ENCODE data around the gene NDUFA12.

The NDUFA12 gene

GRCh38 chr12:94938583-94938982 lies 64.9 kb downstream of the NDUFA12 start:
- H3K4me3 ChIP-seq (ENCODE audit: control insufficient read depth, low read depth, low read length) = no peak overlapping the region
- no peak for TF ChIP-seq CTCF (conservative IDR thresholded peaks at IDR 0.05; ENCODE audit: control insufficient read depth, insufficient read depth, low read depth, low read length)
- DNase-seq (ENCODE audit: low read depth) = no peak

GRCh38 chr12:94930772-94931171 lies 72.7 kb downstream of the NDUFA12 start:
- no peak overlapping the region for H3K4me3 ChIP-seq (ENCODE audit: control insufficient read depth, low read depth, low read length)
- no peak for DNase-seq (ENCODE audit: low read depth)
- no peak for TF ChIP-seq CTCF (conservative IDR thresholded peaks at IDR 0.05; ENCODE audit: control insufficient read depth, insufficient read depth, low read depth, low read length)

- DNase-seq (ENCODE audit: low read depth) = no peak
- H3K4me3 ChIP-seq (ENCODE audit: control insufficient read depth, low read depth, low read length) = no peak overlapping the region
- no peak for TF ChIP-seq CTCF (conservative IDR thresholded peaks at IDR 0.05; ENCODE audit: control insufficient read depth, insufficient read depth, low read depth, low read length)
These were observed 73.3 kb downstream of the NDUFA12 start for GRCh38 chr12:94930216-94930654.

- TF ChIP-seq CTCF (conservative IDR thresholded peaks at IDR 0.05; ENCODE audit: control insufficient read depth, insufficient read depth, low read depth, low read length) = no peak
- DNase-seq (ENCODE audit: low read depth) = no peak
These were observed 73.7 kb downstream of the NDUFA12 start for GRCh38 chr12:94929780-94930179.

GRCh38 chr12:94925729-94926128 lies 77.8 kb downstream of the NDUFA12 start:
- no peak for DNase-seq (ENCODE audit: low read depth)
- no peak for TF ChIP-seq CTCF (conservative IDR thresholded peaks at IDR 0.05; ENCODE audit: control insufficient read depth, insufficient read depth, low read depth, low read length)
- no peak overlapping the region for H3K4me3 ChIP-seq (ENCODE audit: control insufficient read depth, low read depth, low read length)

More at GRCh38 chr12:94929780-94930179, 73.7 kb downstream of the NDUFA12 start:
- H3K4me3 ChIP-seq (ENCODE audit: control insufficient read depth, low read depth, low read length) = no peak overlapping the region

GRCh38 chr12:94925206-94925605 lies 78.3 kb downstream of the NDUFA12 start:
- TF ChIP-seq CTCF (conservative IDR thresholded peaks at IDR 0.05; ENCODE audit: control insufficient read depth, insufficient read depth, low read depth, low read length) = no peak
- H3K4me3 ChIP-seq (ENCODE audit: control insufficient read depth, low read depth, low read length) = no peak overlapping the region
- DNase-seq (ENCODE audit: low read depth) = no peak

GRCh38 chr12:94922561-94922960 lies 80.9 kb downstream of the NDUFA12 start:
- TF ChIP-seq CTCF (conservative IDR thresholded peaks at IDR 0.05; ENCODE audit: control insufficient read depth, insufficient read depth, low read depth, low read length) = no peak
- peak; percentile 8 for DNase-seq (ENCODE audit: low read depth)

More at GRCh38 chr12:94922561-94922960, 80.9 kb downstream of the NDUFA12 start:
- no peak overlapping the region for H3K4me3 ChIP-seq (ENCODE audit: control insufficient read depth, low read depth, low read length)

All from fibroblast of mammary gland (primary cell).